Omental fat pad (tissue), 4 donors: ENCODE measurements around the gene ABCG4. TPM values are rescaled to one million over a fixed set of nuclear protein-coding genes. Genes with fewer than 3 reads are reported as not detected.
"Not testable (repeated sequence)": the region's sequence is repeated elsewhere in the genome, so short reads cannot be mapped to it uniquely, and the experiment has no call there.

Experiments
- ATAC-seq: fragments of 150-250 bp; one replicate; pipeline ENCODE4 v1.9.1; 2016; ENCODE audit warnings: mild to moderate bottlenecking, moderate library complexity; ENCODE audit not compliant: low FRiP score
- DNase-seq: peaks from one replicate; pipeline ENCODE4 v3.0.0-alpha.2; 2019; ENCODE audit warnings: low spot score
- total RNA-seq, 4 donors: library from RNA; depleted of rRNA; stranded (reverse); fragments of >200 nt; gene quantifications; one replicate each; pipeline ENCODE4 v1.1.0, GENCODE V29; 2016
- TF ChIP-seq, protein P1 (sequence below), 3 donors: fragments of 450-650 bp; IDR thresholded peaks; one replicate each; pipeline ENCODE4 v1.5.1; 2016 to 2017; ENCODE audit warnings: antibody characterized with exemption in 3 of 3, mild to moderate bottlenecking in 3 of 3, moderate library complexity in 2 of 3

Gene ABCG4
- total RNA-seq, 4 donors from 2014 or later: 0.09 to 0.32 TPM; not detected in 2

GRCh38 chr11:119180729-119181676 is 32.2 kb downstream of the ABCG4 start:
- DNase-seq (no peak), ATAC-seq (no peak)
- TF ChIP-seq, protein P1, sequence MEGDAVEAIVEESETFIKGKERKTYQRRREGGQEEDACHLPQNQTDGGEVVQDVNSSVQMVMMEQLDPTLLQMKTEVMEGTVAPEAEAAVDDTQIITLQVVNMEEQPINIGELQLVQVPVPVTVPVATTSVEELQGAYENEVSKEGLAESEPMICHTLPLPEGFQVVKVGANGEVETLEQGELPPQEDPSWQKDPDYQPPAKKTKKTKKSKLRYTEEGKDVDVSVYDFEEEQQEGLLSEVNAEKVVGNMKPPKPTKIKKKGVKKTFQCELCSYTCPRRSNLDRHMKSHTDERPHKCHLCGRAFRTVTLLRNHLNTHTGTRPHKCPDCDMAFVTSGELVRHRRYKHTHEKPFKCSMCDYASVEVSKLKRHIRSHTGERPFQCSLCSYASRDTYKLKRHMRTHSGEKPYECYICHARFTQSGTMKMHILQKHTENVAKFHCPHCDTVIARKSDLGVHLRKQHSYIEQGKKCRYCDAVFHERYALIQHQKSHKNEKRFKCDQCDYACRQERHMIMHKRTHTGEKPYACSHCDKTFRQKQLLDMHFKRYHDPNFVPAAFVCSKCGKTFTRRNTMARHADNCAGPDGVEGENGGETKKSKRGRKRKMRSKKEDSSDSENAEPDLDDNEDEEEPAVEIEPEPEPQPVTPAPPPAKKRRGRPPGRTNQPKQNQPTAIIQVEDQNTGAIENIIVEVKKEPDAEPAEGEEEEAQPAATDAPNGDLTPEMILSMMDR (IDR thresholded peaks at IDR 0.05): no peak

DNA sequence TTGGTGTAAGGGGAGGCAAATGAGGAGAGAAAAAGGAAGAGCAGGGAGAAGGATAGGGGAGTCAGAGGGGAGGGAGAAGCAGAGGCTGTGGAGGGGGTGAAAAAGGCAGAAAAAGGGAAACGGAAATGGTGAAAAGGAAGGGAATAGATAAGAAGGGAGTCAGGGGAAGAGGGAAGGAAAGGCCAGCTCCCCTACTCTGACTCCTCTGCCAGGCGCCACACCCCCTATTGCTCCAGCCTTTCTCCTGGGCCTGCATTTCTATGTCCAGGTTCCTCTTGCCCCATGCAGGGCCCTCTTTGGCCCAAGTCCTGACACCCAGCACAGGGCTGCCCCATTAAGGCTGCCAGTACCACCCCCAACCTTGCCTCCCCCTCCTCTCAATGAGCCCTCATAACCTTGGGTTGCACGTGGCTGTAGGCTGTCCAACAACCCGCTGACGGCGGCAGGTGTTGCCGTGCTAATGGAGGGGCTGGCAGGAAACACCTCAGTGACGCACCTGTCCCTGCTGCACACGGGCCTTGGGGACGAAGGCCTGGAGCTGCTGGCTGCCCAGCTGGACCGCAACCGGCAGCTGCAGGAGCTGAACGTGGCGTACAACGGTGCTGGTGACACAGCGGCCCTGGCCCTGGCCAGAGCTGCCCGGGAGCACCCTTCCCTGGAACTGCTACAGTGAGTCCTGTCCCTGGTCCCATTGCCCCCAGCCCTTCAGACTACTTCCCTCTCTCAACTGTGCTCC is 33.0 kb downstream of the ABCG4 start:
- ATAC-seq: peak; percentile 18
- no peak for DNase-seq
- TF ChIP-seq, protein P1 (IDR thresholded peaks at IDR 0.05): no peak

- ATAC-seq, DNase-seq: not testable (repeated sequence)
Measured at GRCh38 chr11:119184399-119184798, 35.5 kb downstream of the ABCG4 start.

DNA sequence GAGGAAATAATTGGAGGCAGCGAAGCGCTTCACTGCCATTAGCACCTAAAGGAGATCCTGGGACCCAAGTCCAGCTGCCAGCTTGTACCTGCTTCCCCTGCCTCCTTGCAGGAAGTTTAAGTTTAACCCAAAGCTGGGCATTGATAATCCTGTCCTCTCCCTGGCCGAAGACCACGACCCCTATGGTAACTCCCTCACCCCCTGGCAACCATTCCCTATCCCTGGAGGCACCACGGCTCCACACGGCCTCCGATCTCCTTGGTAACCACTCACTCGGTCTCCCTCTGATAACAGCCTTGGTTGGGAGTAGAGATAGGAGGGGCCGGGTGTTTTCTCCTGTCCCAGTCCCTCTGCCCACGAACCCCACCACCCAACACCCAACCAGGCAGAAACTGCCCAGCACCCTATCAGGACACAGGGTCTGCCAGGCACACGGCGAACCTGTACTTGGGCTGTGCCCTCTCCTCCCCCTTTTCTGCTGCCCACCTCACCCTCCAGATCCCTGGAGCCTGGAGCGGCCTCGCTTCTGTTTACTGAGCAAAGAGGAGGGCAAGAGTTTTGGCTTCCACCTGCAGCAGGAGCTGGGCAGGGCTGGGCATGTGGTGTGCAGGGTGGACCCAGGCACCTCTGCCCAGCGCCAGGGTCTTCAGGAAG is 37.3 kb downstream of the ABCG4 start:
- ATAC-seq: peak; percentile 1
- DNase-seq: no peak

GRCh38 chr11:119187123-119187892 is 38.5 kb downstream of the ABCG4 start:
- DNase-seq (no peak), ATAC-seq (peak; percentile 43)
- TF ChIP-seq, protein P1 (IDR thresholded peaks at IDR 0.05): no peak

More for the DNA sequence above, 37.3 kb downstream of the ABCG4 start:
- TF ChIP-seq, protein P1 (IDR thresholded peaks at IDR 0.05): no peak

- ATAC-seq (no peak), DNase-seq (no peak)
- TF ChIP-seq, protein P1 (IDR thresholded peaks at IDR 0.05): no peak
Measured at GRCh38 chr11:119188067-119188466, 39.2 kb downstream of the ABCG4 start.
